HEK293 (cell line): ENCODE data around the gene SETD1A.

Source experiments
- CTCF ChIP-seq: fragments of 450-650 bp; formaldehyde crosslinking; IDR thresholded peaks from 2 replicates; pipeline ENCODE4 v1.5.1; 2016; ENCODE audit warnings: missing biosample characterization, missing genetic modification characterization
- SCRT1 ChIP-seq: fragments of 450-650 bp; formaldehyde crosslinking; IDR thresholded peaks from 2 replicates; pipeline ENCODE4 v1.5.1; 2016; ENCODE audit warnings: missing biosample characterization, missing genetic modification characterization, borderline replicate concordance
- SP2 ChIP-seq: fragments of 450-650 bp; formaldehyde crosslinking; IDR thresholded peaks from 2 replicates; pipeline ENCODE4 v1.5.1; 2016; ENCODE audit warnings: missing biosample characterization, missing genetic modification characterization
- TCF7L2 ChIP-seq: IDR thresholded peaks from 2 replicates; pipeline ENCODE4 v1.6.1; 2011; ENCODE audit warnings: low read depth, mild to moderate bottlenecking, inconsistent platforms, low read length, moderate library complexity, borderline replicate concordance
- ZBTB11 ChIP-seq: fragments of 450-650 bp; formaldehyde crosslinking; conservative IDR thresholded peaks from 2 replicates; pipeline ENCODE4 v1.5.1; 2016; ENCODE audit warnings: low read depth, missing biosample characterization, missing genetic modification characterization
- ZBTB21 ChIP-seq: fragments of 450-650 bp; formaldehyde crosslinking; IDR thresholded peaks from 2 replicates; pipeline ENCODE4 v1.5.1; 2017; ENCODE audit warnings: missing biosample characterization, missing genetic modification characterization
- ZNF350 ChIP-seq: fragments of 450-650 bp; formaldehyde crosslinking; IDR thresholded peaks from 2 replicates; pipeline ENCODE4 v1.5.0; 2017; ENCODE audit warnings: missing biosample characterization, mild to moderate bottlenecking, missing genetic modification characterization
- ZNF530 ChIP-seq: fragments of 450-650 bp; formaldehyde crosslinking; IDR thresholded peaks from 2 replicates; pipeline ENCODE4 v1.5.1; 2016; ENCODE audit warnings: low read depth, missing biosample characterization, missing genetic modification characterization

GRCh38 chr16:30925995-30926811 lies 31.4 kb upstream of the SETD1A start:
- TF ChIP-seq CTCF (no peak), ZBTB21 (no peak), SCRT1 (tag by site-specific recombination) (no peak), TCF7L2 (no peak), SP2 (tag by site-specific recombination) (no peak), ZNF530 (no peak), ZNF350 (tag by site-specific recombination) (no peak), ZBTB11 (no peak)
